Stomach (tissue), 4 donors: ENCODE data around the gene WWC1.

Experiments used
- EP300 ChIP-seq: sonication (generic); formaldehyde crosslinking; IDR thresholded peaks from one replicate; pipeline ENCODE4 v1.6.1; 2017; ENCODE audit warnings: antibody characterized with exemption
- POLR2AphosphoS5 ChIP-seq, 3 donors: sonication (generic); formaldehyde crosslinking; IDR thresholded peaks; one replicate each; pipeline ENCODE4 v1.6.1; 2016; ENCODE audit warnings: antibody characterized with exemption in 3 of 3
- TF ChIP-seq, protein P1 (sequence below), 7 experiments: fragments of 450-650 bp in 4 of 7; fragments of 200-600 bp in 3 of 7; sonication (generic) in 3 of 7; IDR thresholded peaks; one replicate each; pipeline ENCODE4 v1.5.1; 2016 to 2019; ENCODE audit warnings: antibody characterized with exemption in 7 of 7, control low read depth in 2 of 7, mild to moderate bottlenecking in 1 of 7

GRCh38 chr5:168348084-168348414 lies 56.6 kb downstream of the WWC1 start:
- TF ChIP-seq, protein P1, sequence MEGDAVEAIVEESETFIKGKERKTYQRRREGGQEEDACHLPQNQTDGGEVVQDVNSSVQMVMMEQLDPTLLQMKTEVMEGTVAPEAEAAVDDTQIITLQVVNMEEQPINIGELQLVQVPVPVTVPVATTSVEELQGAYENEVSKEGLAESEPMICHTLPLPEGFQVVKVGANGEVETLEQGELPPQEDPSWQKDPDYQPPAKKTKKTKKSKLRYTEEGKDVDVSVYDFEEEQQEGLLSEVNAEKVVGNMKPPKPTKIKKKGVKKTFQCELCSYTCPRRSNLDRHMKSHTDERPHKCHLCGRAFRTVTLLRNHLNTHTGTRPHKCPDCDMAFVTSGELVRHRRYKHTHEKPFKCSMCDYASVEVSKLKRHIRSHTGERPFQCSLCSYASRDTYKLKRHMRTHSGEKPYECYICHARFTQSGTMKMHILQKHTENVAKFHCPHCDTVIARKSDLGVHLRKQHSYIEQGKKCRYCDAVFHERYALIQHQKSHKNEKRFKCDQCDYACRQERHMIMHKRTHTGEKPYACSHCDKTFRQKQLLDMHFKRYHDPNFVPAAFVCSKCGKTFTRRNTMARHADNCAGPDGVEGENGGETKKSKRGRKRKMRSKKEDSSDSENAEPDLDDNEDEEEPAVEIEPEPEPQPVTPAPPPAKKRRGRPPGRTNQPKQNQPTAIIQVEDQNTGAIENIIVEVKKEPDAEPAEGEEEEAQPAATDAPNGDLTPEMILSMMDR (IDR thresholded peaks at IDR 0.05), result no peak
- TF ChIP-seq EP300 (no peak), POLR2AphosphoS5 (IDR thresholded peaks at IDR 0.05) (no peak)
